GM12875 (cell line): ENCODE results near the gene KIFAP3.

Source experiments
- H3K4me3 ChIP-seq: one replicate; pipeline ENCODE4 v1.5.1; 2011; ENCODE audit warnings: low read depth, low read length, control low read depth
- TF ChIP-seq, protein P1 (sequence below): IDR thresholded peaks from 2 replicates; pipeline ENCODE4 v1.5.1; 2011; ENCODE audit warnings: low read depth, mild to moderate bottlenecking, control low read depth, inconsistent platforms, low read length, moderate library complexity, borderline replicate concordance; ENCODE audit not compliant: insufficient read depth

The KIFAP3 gene

GRCh38 chr1:169931795-169932231, 142.7 kb downstream of the KIFAP3 start:
- no peak overlapping the region for H3K4me3 ChIP-seq
- TF ChIP-seq, protein P1, sequence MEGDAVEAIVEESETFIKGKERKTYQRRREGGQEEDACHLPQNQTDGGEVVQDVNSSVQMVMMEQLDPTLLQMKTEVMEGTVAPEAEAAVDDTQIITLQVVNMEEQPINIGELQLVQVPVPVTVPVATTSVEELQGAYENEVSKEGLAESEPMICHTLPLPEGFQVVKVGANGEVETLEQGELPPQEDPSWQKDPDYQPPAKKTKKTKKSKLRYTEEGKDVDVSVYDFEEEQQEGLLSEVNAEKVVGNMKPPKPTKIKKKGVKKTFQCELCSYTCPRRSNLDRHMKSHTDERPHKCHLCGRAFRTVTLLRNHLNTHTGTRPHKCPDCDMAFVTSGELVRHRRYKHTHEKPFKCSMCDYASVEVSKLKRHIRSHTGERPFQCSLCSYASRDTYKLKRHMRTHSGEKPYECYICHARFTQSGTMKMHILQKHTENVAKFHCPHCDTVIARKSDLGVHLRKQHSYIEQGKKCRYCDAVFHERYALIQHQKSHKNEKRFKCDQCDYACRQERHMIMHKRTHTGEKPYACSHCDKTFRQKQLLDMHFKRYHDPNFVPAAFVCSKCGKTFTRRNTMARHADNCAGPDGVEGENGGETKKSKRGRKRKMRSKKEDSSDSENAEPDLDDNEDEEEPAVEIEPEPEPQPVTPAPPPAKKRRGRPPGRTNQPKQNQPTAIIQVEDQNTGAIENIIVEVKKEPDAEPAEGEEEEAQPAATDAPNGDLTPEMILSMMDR, result no peak

- no peak overlapping the region for H3K4me3 ChIP-seq
- TF ChIP-seq, protein P1, result no peak
Measured at GRCh38 chr1:169929210-169929526, 145.3 kb downstream of the KIFAP3 start.

- TF ChIP-seq, protein P1, result peak; percentile 37; the same call in 1 of the 2 replicates
- no peak overlapping the region for H3K4me3 ChIP-seq
Measured at GRCh38 chr1:169928438-169929209, 145.9 kb downstream of the KIFAP3 start.

GRCh38 chr1:169925505-169926482, 148.7 kb downstream of the KIFAP3 start:
- H3K4me3 ChIP-seq, result no peak overlapping the region
- TF ChIP-seq, protein P1, result no peak

GRCh38 chr1:169924829-169925228, 149.7 kb downstream of the KIFAP3 start:
- TF ChIP-seq, protein P1, result no peak
- H3K4me3 ChIP-seq, result no peak overlapping the region

- no peak overlapping the region for H3K4me3 ChIP-seq
- TF ChIP-seq, protein P1, result no peak
Measured at GRCh38 chr1:169924063-169924462, 150.4 kb downstream of the KIFAP3 start.

DNA sequence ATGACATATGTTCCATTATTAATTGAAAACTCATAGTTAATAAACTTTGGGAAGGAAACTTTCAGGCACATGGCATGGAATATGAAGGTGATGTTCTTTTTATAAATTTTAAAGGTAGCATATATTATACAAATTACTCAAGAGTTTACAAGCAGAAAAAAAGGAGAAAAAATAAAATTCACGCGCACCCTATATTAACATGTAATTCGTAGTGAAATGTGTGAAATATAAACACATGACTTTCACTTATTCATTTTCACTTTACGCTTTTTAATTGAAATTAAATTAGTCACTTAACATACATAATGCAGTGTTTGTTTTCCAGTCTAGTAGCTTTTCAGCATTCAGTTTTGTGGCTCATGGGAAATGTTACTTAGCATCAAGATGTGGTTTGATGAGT, 153.4 kb downstream of the KIFAP3 start:
- H3K4me3 ChIP-seq, result no peak overlapping the region
- TF ChIP-seq, protein P1, result no peak
